Endothelial cell of umbilical vein (primary cell): ENCODE data around the gene TBX15. TPM values are rescaled to one million over a fixed set of nuclear protein-coding genes. Genes with fewer than 3 reads are reported as not detected.

ENCODE experiments used
- BruUV-seq: library from RNA; stranded (reverse); fragments of 400-500 nt; replicated peaks from 2 replicates; lab custom pipeline; 2021; lab: Mats Ljungman, UMichigan
- CTCF ChIA-PET: fragments of 300-600, 350-600 bp; sonication (Branson Sonifier 250); formaldehyde crosslinking; loops from one replicate; lab custom pipeline; 2021; ENCODE audit warnings: antibody characterized with exemption, inconsistent platforms; lab: Charles Lee
- POLR2A ChIA-PET: fragments of 300-600, 350-600 bp; sonication (Branson Sonifier 250); formaldehyde crosslinking; loops from one replicate; lab custom pipeline; 2021; ENCODE audit warnings: antibody characterized with exemption, inconsistent platforms; lab: Charles Lee
- DNase-seq: peaks from one replicate; pipeline ENCODE4 v3.0.0-alpha.2; 2011; ENCODE audit warnings: low read depth, low spot score
- FAIRE-seq: peaks from 2 replicates; lab custom pipeline; 2011; peaks lifted over from hg19 to GRCh38; lab: Jason Lieb, UNC
- H2AFZ ChIP-seq: 2 replicates; pipeline ENCODE4 v1.6.0; 2012; ENCODE audit warnings: low read depth, low read length, control low read depth, inconsistent platforms
- H3K27ac ChIP-seq: 2 replicates; pipeline ENCODE4 v1.5.1; 2011; ENCODE audit warnings: low read depth, mild to moderate bottlenecking, control low read depth, low read length, moderate library complexity; ENCODE audit not compliant: insufficient read depth
- H3K27me3 ChIP-seq, 2 experiments: 2 replicates each; pipeline versions ENCODE4 v1.6.0 to v1.6.1; 2011; ENCODE audit warnings: low read length in 2 of 2, mixed read lengths in 1 of 2; ENCODE audit not compliant: control insufficient read depth in 2 of 2, insufficient read depth in 2 of 2
- H3K36me3 ChIP-seq, 2 experiments: 2 replicates in 1 of 2; 3 replicates in 1 of 2; pipeline ENCODE4 v1.5.1; 2011; ENCODE audit warnings: low read length in 2 of 2, mild to moderate bottlenecking in 1 of 2, moderate library complexity in 1 of 2; ENCODE audit not compliant: control insufficient read depth in 2 of 2, insufficient read depth in 2 of 2; ENCODE audit errors: extremely low read depth in 1 of 2
- H3K4me1 ChIP-seq: 3 replicates; pipeline ENCODE4 v1.5.1; 2011; ENCODE audit warnings: mild to moderate bottlenecking, low read length; ENCODE audit not compliant: control insufficient read depth, insufficient read depth; ENCODE audit errors: extremely low read depth
- H3K4me2 ChIP-seq: 2 replicates; pipeline ENCODE4 v1.6.1; 2011; ENCODE audit warnings: low read length, control low read depth, mixed read lengths; ENCODE audit not compliant: insufficient read depth
- H3K4me3 ChIP-seq, 3 experiments: fragments of 200-600 bp in 1 of 3; sonication (generic), shearing (Covaris generic) in 1 of 3; replicated peaks in 1 of 3; 2 replicates each; pipeline ENCODE4 v1.5.1; 2011 to 2016; ENCODE audit warnings: control low read depth in 3 of 3, low read length in 3 of 3, mild to moderate bottlenecking in 2 of 3, inconsistent platforms in 1 of 3, low read depth in 1 of 3, moderate library complexity in 1 of 3; ENCODE audit not compliant: insufficient read depth in 1 of 3
- H3K79me2 ChIP-seq: 2 replicates; pipeline ENCODE4 v1.6.0; 2012; ENCODE audit warnings: low read length, inconsistent platforms; ENCODE audit not compliant: control insufficient read depth, insufficient read depth
- H3K9ac ChIP-seq: replicated peaks from 2 replicates; pipeline ENCODE3; 2011; ENCODE audit warnings: low read length, control low read depth; ENCODE audit not compliant: insufficient read depth; ENCODE audit errors: extremely low read depth
- H3K9me1 ChIP-seq: replicated peaks from 3 replicates; pipeline ENCODE4 v1.6.0; 2011; ENCODE audit warnings: mild to moderate bottlenecking, low read length; ENCODE audit not compliant: control insufficient read depth, insufficient read depth; ENCODE audit errors: extremely low read depth
- H3K9me3 ChIP-seq: replicated peaks from 2 replicates; pipeline ENCODE4 v1.5.1; 2012; ENCODE audit warnings: low read length, inconsistent platforms; ENCODE audit not compliant: control insufficient read depth, insufficient read depth
- H4K20me1 ChIP-seq: replicated peaks from 2 replicates; pipeline ENCODE3; 2011; ENCODE audit warnings: mild to moderate bottlenecking, low read length; ENCODE audit not compliant: control insufficient read depth, insufficient read depth; ENCODE audit errors: extremely low read depth
- EZH2 ChIP-seq: IDR thresholded peaks from 2 replicates; pipeline ENCODE4 v1.6.1; 2012; ENCODE audit warnings: borderline replicate concordance, low read depth, mild to moderate bottlenecking, moderate library complexity, low read length, inconsistent platforms; ENCODE audit not compliant: severe bottlenecking
- GATA2 ChIP-seq: IDR thresholded peaks from 2 replicates; pipeline ENCODE4 v1.7.0; 2011; ENCODE audit warnings: low read depth, mild to moderate bottlenecking, moderate library complexity, mixed read lengths, low read length; ENCODE audit not compliant: insufficient read length, insufficient read depth
- MYC ChIP-seq: IDR thresholded peaks from one replicate; pipeline ENCODE4 v1.6.1; 2011; ENCODE audit warnings: mild to moderate bottlenecking, low read depth, low read length
- POLR2A ChIP-seq: IDR thresholded peaks from 2 replicates; pipeline ENCODE4 v1.6.1; 2012; ENCODE audit warnings: low read depth, mild to moderate bottlenecking, control low read depth, low read length
- POLR2AphosphoS5 ChIP-seq: IDR thresholded peaks from 2 replicates; pipeline ENCODE4 v1.6.1; 2012; ENCODE audit warnings: low read depth, mild to moderate bottlenecking, control low read depth, low read length, moderate library complexity; ENCODE audit not compliant: insufficient read depth
- dilution Hi-C: fragments of 300-500 bp; cut with MboI; formaldehyde crosslinking; loops from one replicate; pipeline ENCODE4 v1.15.0; 2019; ENCODE audit warnings: low sequenced_read_pairs; ENCODE audit not compliant: extremely low pct_ligation_motif_present
- intact Hi-C: fragments of 100-400 bp; cut with micrococcal nuclease; formaldehyde crosslinking; loops from one replicate; pipeline ENCODE4 v1.10.0; 2022
- polyA plus RNA-seq, 4 experiments: library from polyadenylated mRNA; depleted of rRNA in 3 of 4; stranded (reverse) in 3 of 4; unstranded in 1 of 4; fragments of >200 nt; gene quantifications; 2 replicates each; pipeline versions ENCODE4 v1.2.1 to v1.2.3, GENCODE V29; 2011 to 2012; ENCODE audit warnings: missing spikeins in 1 of 4
- total RNA-seq: library from RNA; stranded (reverse); gene quantifications from 2 replicates; pipeline ENCODE4 v1.2.3, GENCODE V29; 2021

The TBX15 gene
- total and polyA plus RNA-seq, 2 donors (not counting 3 experiments of a cell fraction or from before 2014, with no cell fraction given), result 0.01 TPM; not detected in 1

DNA sequence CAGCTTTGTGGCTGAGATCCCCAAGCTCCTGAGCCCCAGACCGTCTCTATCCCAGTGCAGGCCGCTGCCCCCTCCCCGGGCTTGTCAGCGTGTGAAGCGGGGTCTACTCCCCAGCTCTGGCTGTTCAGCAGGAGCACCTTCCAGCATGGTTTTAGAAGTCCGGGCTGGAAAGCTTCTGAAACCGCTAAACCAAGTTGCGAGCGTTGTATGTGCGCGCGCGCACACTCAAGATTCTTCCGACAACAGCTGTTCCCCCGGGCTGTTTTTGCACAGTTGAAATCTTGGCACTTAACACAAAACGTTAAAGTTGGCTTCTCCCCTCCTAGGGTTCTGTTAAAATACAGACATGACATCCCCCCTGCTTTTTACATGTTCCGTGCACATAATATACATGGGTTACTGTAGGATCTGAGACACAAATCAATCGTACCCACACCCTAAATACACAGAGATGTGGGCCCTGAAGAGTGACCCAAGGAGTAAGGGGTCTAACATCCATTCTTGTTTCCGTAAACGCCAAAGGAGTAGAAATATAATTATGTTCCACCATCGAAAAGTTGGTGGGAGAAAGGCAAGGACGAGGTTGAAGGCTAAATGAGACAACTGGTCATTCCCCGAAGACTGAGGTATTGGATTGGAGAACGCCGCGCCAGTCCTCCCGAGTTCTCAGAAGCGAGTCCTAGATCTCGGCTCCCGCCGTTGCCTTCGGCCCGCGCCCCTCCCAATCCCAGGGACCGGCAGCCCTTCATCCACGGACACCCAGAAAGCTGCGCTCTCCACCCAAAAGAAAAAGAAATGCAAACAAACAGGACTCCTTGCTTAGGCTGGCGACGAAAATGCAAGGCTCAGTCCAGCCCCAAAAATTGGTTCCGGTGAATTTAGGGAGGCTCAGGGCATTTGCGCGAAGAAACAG is 1.3 kb downstream of the TBX15 start:
- BruUV-seq, result no TSS peak
- Histone ChIP-seq H3K27me3 (peaks cover 93 to 98% of the 10 kb centered on the region in 2 experiments), H4K20me1 (no peaks in the 10 kb centered on the region), H3K4me2 (no peak overlapping the region), H3K9ac (no peak overlapping the region), H3K9me3 (no peaks in the 10 kb centered on the region), H3K36me3 (no peaks in the 10 kb centered on the region), H3K4me3 (no peak overlapping the region), H2AFZ (no peak overlapping the region), H3K9me1 (no peaks in the 10 kb centered on the region), H3K4me1 (peaks cover 12% of the 10 kb centered on the region), H3K27ac (no peak overlapping the region), H3K79me2 (no peaks in the 10 kb centered on the region)
- FAIRE-seq (peak; percentile 18), DNase-seq (no peak)
- ChIA-PET CTCF (interaction anchor here (0.8 to 1.4 kb wide), 5 partner anchors 10 to 909 kb away, joined by 3 to 4 read pairs (median 4); no protein-coding TSS in a partner anchor), POLR2A (no interaction called here)
- dilution Hi-C loops (no loop called here), intact Hi-C loops (no loop called here)
- TF ChIP-seq GATA2, result no peak
- no peak for TF ChIP-seq POLR2A
- no peak for TF ChIP-seq MYC
- peak; percentile 85 for TF ChIP-seq EZH2
- TF ChIP-seq POLR2AphosphoS5, result no peak
